Neural cell (in vitro differentiated cells): ENCODE results near the gene TBC1D10A. TPM values are rescaled to one million over a fixed set of nuclear protein-coding genes. Genes with fewer than 3 reads are reported as not detected.

Source experiments
- H2AFZ ChIP-seq: fragments of 200-600, 300-800 bp; sonication (generic), shearing (Covaris generic); 2 replicates; pipeline ENCODE4 v1.6.0; 2014; ENCODE audit warnings: low read depth, mild to moderate bottlenecking, antibody characterized with exemption, low read length, moderate library complexity
- H3F3A ChIP-seq: fragments of 200-600 bp; shearing (Covaris generic); 2 replicates; pipeline ENCODE4 v1.6.1; 2016; ENCODE audit warnings: mild to moderate bottlenecking, moderate library complexity, mixed read lengths, antibody characterized with exemption, low read length; ENCODE audit not compliant: insufficient read depth, poor library complexity, severe bottlenecking
- H3K27ac ChIP-seq: fragments of 200-600, 300-800 bp; sonication (generic), shearing (Covaris generic); 2 replicates; pipeline ENCODE4 v1.5.1; 2014; ENCODE audit warnings: mild to moderate bottlenecking, low read length, moderate library complexity
- H3K27me3 ChIP-seq: fragments of 300-800, 200-600 bp; sonication (generic), shearing (Covaris generic); 2 replicates; pipeline ENCODE4 v1.6.0; 2014; ENCODE audit warnings: mild to moderate bottlenecking, low read depth, low read length, moderate library complexity; ENCODE audit not compliant: insufficient read depth
- H3K36me3 ChIP-seq: fragments of 300-800, 200-600 bp; sonication (generic), shearing (Covaris generic); 2 replicates; pipeline ENCODE4 v1.5.1; 2014; ENCODE audit warnings: mild to moderate bottlenecking, antibody characterized with exemption, low read length, moderate library complexity; ENCODE audit not compliant: insufficient read depth
- H3K4me2 ChIP-seq: fragments of 300-800, 200-600 bp; sonication (generic), shearing (Covaris generic); 2 replicates; pipeline ENCODE4 v1.6.0; 2014; ENCODE audit warnings: mild to moderate bottlenecking, low read length
- H3K4me3 ChIP-seq: fragments of 300-800, 200-600 bp; sonication (generic), shearing (Covaris generic); 2 replicates; pipeline ENCODE4 v1.5.1; 2014; ENCODE audit warnings: mild to moderate bottlenecking, low read length, moderate library complexity
- H3K79me2 ChIP-seq: fragments of 200-600 bp; shearing (Covaris generic); replicated peaks from 2 replicates; pipeline ENCODE4 v1.6.0; 2014; ENCODE audit warnings: mild to moderate bottlenecking, low read length, moderate library complexity; ENCODE audit not compliant: insufficient read depth
- H3K9ac ChIP-seq: fragments of 300-800, 200-600 bp; sonication (generic), shearing (Covaris generic); 2 replicates; pipeline ENCODE4 v1.6.1; 2016; ENCODE audit warnings: mild to moderate bottlenecking, low read length, mixed read lengths
- H3K9me2 ChIP-seq: fragments of 200-600 bp; shearing (Covaris generic); 2 replicates; pipeline ENCODE4 v1.6.1; 2016; ENCODE audit warnings: mild to moderate bottlenecking, low read length, mixed read lengths; ENCODE audit not compliant: insufficient read depth
- H3K9me3 ChIP-seq: fragments of 200-600, 300-800 bp; sonication (generic), shearing (Covaris generic); 2 replicates; pipeline ENCODE4 v1.6.1; 2016; ENCODE audit warnings: mild to moderate bottlenecking, mixed run types, low read length, moderate library complexity, mixed read lengths
- H4K20me1 ChIP-seq: fragments of 200-600 bp; shearing (Covaris generic); 2 replicates; pipeline ENCODE4 v1.6.1; 2016; ENCODE audit warnings: mild to moderate bottlenecking, mixed run types; ENCODE audit not compliant: insufficient read depth
- CTCF ChIP-seq: fragments of 450-650 bp; IDR thresholded peaks from 2 replicates; pipeline ENCODE4 v1.5.1; 2014; ENCODE audit warnings: antibody characterized with exemption, mild to moderate bottlenecking, moderate library complexity; ENCODE audit not compliant: poor library complexity, severe bottlenecking
- EP300 ChIP-seq: fragments of 450-650 bp; conservative IDR thresholded peaks from 2 replicates; pipeline ENCODE4 v1.6.1; 2014; ENCODE audit warnings: antibody characterized with exemption, mild to moderate bottlenecking, moderate library complexity; ENCODE audit not compliant: poor library complexity, severe bottlenecking
- EZH2 ChIP-seq: fragments of 200-600, 300-800 bp; shearing (Covaris generic), sonication (generic); IDR thresholded peaks from 2 replicates; pipeline ENCODE4 v1.6.1; 2014; ENCODE audit warnings: antibody characterized with exemption, low read length, borderline replicate concordance, mild to moderate bottlenecking; ENCODE audit not compliant: insufficient read depth, poor library complexity, severe bottlenecking
- MXI1 ChIP-seq: fragments of 450-650 bp; conservative IDR thresholded peaks from 2 replicates; pipeline ENCODE4 v1.6.1; 2014; ENCODE audit warnings: antibody characterized with exemption, mild to moderate bottlenecking; ENCODE audit not compliant: poor library complexity, severe bottlenecking
- POLR2AphosphoS5 ChIP-seq: IDR thresholded peaks from 2 replicates; pipeline ENCODE4 v1.6.1; 2012
- RAD21 ChIP-seq: fragments of 450-650 bp; conservative IDR thresholded peaks from 2 replicates; pipeline ENCODE4 v1.6.1; 2014; ENCODE audit warnings: antibody characterized with exemption, mild to moderate bottlenecking, moderate library complexity
- REST ChIP-seq: IDR thresholded peaks from 2 replicates; pipeline ENCODE4 v1.6.1; 2012; ENCODE audit warnings: borderline replicate concordance
- SMC3 ChIP-seq: fragments of 450-650 bp; conservative IDR thresholded peaks from 2 replicates; pipeline ENCODE4 v1.6.1; 2014; ENCODE audit warnings: antibody characterized with exemption, mild to moderate bottlenecking, moderate library complexity; ENCODE audit not compliant: poor library complexity
- TAF1 ChIP-seq: IDR thresholded peaks from 2 replicates; pipeline ENCODE4 v1.6.1; 2012; ENCODE audit warnings: low read depth
- polyA minus RNA-seq: library from RNA; depleted of rRNA, polyadenylated mRNA; stranded (reverse); fragments of >200 nt; gene quantifications from 2 replicates; pipeline ENCODE4 v1.2.3, GENCODE V29; 2014
- polyA plus RNA-seq: library from polyadenylated mRNA; depleted of rRNA; stranded (reverse); fragments of >200 nt; gene quantifications from 2 replicates; pipeline ENCODE4 v1.2.3, GENCODE V29; 2014

The TBC1D10A gene
- 11.9 and 22.0 TPM in 2 replicates for polyA plus RNA-seq
- polyA minus RNA-seq = 8.8 and 10.5 TPM in 2 replicates

GRCh38 chr22:30326706-30327362 is at the start of gene TBC1D10A:
TBC1D10A (minus strand) TSS chr22:30326941; CDS start chr22:30326881, 60 bp downstream.
- no peaks in the 10 kb centered on the region for H3K9me2 ChIP-seq
- H3K9ac ChIP-seq = peak within 1 kb of the TSS; percentile 84
- no peaks in the 10 kb centered on the region for H4K20me1 ChIP-seq
- peak within 1 kb of the TSS; percentile 59 for H3K4me2 ChIP-seq
- H3K79me2 ChIP-seq = no peaks in the 10 kb centered on the region
- H3K36me3 ChIP-seq = no peaks in the 10 kb centered on the region
- peak; percentile 83 for TF ChIP-seq POLR2AphosphoS5
- peak; percentile 69 for TF ChIP-seq MXI1
- peak; percentile 3 for TF ChIP-seq SMC3
- TF ChIP-seq REST = peak; percentile 43
- peak; percentile 42 for TF ChIP-seq RAD21
- TF ChIP-seq EP300 = no peak
- peak; percentile 23 for TF ChIP-seq TAF1
- no peak for TF ChIP-seq CTCF
- H3K27ac ChIP-seq = peak within 1 kb of the TSS; percentile 55
- no peaks in the 10 kb centered on the region for H3F3A ChIP-seq
- peak within 1 kb of the TSS; percentile 92 for H3K4me3 ChIP-seq
- H3K9me3 ChIP-seq = no peaks in the 10 kb centered on the region
- peak within 1 kb of the TSS; percentile 88 for H2AFZ ChIP-seq
- H3K27me3 ChIP-seq = no peaks in the 10 kb centered on the region

GRCh38 chr22:30375312-30375849 is 48.6 kb upstream of the TBC1D10A start:
- Histone ChIP-seq H4K20me1 (no peaks in the 10 kb centered on the region), H3K4me3 (no peak overlapping the region), H3F3A (no peaks in the 10 kb centered on the region), H3K79me2 (no peaks in the 10 kb centered on the region), H3K9ac (no peak overlapping the region), H3K27ac (no peak overlapping the region), H3K9me3 (no peaks in the 10 kb centered on the region), H3K36me3 (peaks cover 5% of the 10 kb centered on the region), H2AFZ (no peak overlapping the region), H3K27me3 (no peaks in the 10 kb centered on the region), H3K4me2 (no peak overlapping the region), H3K9me2 (no peaks in the 10 kb centered on the region)
- TF ChIP-seq MXI1 (no peak), EZH2 (no peak), REST (no peak), TAF1 (no peak), SMC3 (no peak), POLR2AphosphoS5 (no peak), EP300 (no peak), RAD21 (no peak), CTCF (no peak)
